GM19397 (cell line): ENCODE results near the gene SHFL.

Source experiments
- ATAC-seq: cut with Tn5 transposase; IDR thresholded peaks from one replicate; pipeline ENCODE4 v1.9.1; 2021; ENCODE audit warnings: mild to moderate bottlenecking, moderate library complexity; ENCODE audit not compliant: unreplicated experiment

Gene SHFL

DNA sequence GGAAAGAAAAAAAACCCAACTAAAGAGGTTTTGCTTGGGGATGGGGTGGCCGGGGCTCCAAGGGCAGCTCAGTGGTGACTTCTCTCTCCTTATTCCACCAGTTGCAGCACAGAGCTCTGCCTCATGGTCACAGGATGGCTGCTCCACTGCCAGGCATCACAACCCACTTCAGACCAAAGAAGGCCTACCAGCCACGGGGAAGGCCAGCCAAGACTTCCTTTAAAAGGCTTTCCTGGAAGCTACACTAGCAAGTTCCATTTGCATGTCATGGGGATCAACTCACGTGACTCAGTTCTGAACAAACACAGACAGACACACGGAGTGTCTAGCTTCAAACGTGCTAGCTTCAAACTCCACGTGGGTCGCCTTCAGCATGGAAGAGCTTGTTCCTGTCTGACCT lies 46.8 kb downstream of the SHFL start:
- ATAC-seq: no peak

DNA sequence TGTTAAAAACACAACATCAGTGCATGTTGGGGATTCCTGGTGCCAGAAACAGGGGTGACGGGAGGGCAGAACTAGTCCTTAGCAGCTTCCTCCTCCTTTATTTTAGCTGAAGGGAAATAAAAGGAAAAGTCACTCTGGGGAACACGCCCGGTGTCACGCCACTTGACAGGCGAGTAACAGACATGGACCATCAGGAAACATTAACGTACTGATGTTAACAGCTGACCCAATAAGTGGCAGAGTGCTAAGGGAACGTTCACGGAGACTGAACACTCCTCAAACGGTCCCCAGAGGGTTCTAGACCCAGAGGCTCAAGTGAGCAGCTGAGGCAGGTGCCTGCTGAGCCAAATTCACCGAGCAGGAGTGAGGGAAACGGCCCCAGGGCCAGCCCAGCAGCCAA lies 47.5 kb downstream of the SHFL start:
- ATAC-seq: no peak

DNA sequence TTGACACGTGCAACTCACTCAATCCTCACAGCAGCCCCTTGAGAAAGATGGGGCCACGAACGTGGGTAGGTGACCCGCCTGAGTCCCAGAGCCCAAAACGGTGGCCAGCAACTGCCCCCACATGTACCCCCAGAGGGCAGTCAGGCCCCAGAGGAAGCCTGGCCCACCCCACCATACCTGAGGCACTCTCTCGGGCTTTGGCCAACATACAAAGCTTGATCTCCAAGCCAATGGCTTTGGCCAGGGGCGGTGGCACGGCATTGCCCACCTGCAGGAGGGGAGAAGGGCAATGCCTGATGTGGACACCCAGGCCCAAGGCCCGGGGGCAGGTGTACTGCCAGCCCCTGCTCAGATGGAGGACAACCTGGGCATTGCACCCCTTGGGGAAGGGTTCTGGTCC lies 47.9 kb downstream of the SHFL start:
- ATAC-seq: no peak

DNA sequence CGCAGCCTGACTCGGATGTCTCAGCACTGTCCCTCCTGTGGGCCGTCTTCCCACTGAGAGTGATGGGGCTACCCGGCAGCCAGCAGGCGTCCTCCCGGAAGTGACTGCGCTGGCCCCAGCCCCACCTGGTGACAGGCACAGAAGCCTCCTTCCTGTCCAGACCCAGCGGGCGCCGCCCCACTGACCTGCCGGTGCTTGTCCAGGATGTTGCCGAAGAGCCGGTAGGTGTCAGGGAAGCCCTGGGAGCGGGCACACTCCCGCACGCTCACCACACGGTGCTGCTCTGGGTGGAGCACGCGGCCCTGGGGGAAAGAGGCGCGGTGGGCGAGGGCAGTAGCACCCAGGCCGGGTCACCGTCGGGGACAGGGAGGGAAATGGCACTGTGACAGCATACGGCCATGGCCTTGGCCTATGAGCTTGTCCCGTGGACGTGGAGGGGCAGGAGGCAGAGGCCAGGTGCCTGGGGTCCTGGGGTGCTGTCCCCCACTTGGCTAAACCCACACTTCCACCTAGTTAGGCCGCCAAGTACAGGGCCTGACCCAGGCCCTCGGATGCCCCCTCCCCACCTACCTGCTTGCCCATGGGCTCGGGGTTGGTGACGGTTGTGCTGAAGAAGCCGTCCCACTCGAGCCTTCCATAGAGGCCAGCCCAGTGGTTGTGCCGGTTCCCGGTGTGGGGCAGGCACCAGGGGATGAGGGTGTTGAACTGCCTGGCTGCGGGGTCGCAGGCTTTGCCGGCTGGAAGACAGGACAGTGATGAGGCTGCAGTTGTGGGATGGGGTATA lies 49.6 kb downstream of the SHFL start:
- ATAC-seq: no peak

DNA sequence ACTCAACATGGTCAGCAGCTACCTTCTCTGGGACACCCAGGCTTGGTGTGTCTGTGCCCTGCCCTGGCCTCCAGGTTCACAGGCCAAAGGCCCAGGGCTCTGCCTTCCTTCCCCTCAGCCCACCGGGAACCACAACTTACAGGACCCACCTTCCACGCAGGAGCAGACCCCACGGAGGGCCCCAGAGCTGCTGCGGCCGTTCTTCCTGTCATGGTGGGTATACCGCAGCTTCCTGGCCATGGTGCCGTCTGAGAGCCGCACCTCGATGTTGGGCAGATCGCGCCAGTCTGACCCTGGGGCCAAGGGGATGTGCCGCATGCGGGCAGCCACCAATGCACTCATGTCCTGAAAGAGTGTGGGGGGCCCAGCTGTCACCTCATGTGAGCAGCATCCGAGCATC lies 50.8 kb downstream of the SHFL start:
- ATAC-seq: no peak

DNA sequence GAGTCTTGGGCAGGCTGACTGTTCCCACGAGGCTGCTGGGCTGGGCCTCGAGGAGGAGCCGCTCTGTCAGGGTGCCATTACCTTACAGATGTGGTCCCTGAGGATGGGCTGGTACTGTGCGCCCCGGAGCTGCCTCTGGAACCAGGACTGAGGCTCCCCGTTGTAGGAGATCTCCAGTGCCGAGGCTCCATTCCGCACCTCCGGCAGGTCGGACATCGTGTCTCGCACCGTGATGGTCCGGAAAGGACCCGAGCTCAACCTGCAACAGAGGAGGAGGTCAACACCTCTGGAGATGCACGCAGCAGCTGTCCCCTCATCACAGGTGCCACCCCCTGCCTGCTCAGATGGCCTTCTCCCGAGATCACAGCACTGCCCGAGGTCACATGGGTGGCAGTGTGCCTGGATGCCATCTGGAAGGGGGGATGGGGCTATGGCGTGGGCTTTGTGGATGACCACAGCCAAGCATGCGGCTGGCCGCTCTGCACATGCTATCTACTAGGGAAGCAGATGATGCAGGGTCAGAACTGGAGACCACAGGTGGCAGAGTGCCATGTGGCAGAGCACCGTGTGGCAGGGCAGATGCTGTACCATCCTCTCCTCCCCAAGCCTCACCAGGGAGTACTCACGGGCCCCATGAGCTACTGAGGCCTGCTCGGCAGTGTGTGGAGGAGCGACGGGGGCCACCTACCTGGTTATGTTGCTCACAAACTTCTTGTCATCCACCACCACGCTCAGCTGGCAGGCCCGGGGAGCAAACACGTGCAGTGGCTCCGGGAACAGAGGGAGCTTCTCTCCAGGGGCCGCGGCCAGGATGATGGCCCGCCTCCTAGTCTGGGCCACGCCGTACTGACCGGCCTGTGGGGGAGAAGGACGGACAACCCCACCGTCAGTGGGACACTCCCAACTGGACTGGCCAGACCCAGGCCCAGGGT lies 51.9 kb downstream of the SHFL start:
- ATAC-seq: no peak

DNA sequence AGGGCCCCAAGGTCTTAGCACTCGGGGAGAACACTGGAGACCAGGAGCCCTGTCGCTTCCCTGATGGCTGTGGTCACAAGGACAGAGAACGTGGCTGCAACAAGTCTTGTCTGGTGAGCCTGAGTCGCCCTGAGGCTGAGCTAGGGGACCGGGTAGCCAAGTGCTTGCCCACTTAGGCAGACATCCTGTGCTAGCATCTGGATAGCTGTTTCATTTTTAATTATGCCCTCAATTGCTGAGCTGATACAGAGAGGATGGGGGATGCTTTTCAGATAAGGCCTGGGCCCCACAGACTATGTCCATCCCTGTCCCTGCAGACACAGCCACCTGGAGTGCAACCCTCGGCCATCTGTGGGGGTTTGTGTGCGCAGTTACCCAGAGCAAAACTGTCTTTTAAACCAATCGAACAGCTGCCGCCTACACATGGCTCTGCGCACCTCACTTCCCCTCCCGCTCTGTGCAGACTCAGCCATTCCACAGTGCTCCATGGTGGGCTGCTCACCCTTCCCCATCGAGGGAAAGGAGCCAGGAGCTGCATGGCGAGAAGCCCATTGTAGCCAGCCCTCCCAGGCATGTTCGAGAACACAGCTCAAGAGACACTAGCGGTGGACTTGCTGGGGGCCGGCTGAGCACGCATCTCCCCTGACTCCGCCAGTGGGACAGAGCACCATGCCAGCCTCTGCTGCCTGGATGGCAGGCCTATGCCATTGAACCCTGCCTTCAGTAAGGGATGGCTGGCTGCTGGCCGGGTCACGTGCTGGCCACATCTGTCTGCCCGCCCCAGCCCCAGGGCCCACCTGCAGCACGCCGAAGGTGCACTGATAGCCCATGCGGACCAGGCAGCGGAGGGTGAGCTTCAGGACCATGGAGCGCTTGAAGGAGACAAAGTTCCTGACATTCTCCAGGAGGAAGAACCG lies 53.0 kb downstream of the SHFL start:
- ATAC-seq: no peak

DNA sequence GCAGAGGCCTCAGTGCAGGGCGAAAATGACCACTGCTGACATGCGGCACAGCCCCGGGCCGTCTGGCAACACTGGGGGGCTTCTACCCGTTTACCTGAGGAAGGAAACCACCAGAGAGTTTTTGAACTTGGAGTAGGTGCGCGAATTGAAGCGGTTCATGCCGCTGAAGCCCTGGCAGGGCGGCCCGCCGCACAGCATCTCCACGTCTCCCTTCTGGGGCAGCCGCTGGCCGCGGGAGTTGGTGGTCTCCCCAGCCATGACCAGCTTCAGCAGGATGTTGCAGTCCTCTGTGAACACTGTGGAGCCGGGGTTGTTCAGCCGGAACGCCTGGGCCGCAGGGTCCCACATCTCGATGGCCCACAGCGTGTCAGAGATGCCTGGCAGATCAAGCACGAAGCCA lies 53.8 kb downstream of the SHFL start:
- no peak for ATAC-seq

DNA sequence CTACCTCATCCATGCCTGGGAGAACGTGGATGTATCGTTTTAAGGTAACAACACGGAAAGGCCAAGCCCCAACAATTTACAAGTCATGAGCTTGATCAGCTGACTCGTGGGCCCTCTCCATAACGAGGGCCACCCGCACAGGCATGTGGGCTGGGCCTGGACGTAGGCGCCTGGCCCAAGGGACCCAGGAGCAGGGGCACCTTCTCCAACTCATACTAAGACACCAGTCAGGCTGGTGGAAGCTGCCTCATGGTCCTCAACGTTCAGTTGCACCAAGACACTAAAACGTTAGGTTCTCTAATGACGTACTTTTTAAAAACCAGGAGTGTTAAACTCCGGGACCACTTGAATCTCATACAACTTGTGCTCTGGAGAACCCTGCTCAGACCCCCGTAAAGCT lies 55.4 kb downstream of the SHFL start:
- no peak for ATAC-seq

DNA sequence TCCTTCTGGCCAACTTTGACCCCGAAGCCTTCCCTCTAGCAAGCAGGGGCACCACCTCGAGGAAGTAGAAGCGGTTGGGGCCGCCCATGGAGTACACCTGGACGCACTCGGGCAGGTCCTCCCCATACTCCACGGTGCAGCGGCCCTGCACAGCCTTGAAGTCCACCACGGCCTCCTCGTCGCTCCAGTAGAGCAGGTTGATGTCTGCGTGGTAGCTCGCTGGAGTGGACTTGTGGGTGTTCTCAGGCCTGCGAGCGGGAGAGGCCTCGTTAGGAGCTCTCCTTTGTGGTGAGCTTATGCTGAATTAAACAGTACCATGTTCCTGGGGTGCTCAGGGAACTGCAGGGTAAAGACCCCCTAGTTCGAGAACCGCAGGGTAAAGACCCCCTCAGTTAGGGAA lies 55.9 kb downstream of the SHFL start:
- ATAC-seq: no peak
